Renal pelvis (tissue), 12 donors: Measurements from ENCODE around the gene SCN3A. TPM values are rescaled to one million over a fixed set of nuclear protein-coding genes. Genes with fewer than 3 reads are reported as not detected.
A peak's percentile ranks its signal among the peaks of the same experiment; 100 is the strongest.

Experiments
- DNase-seq: peaks from one replicate; pipeline ENCODE4 v3.0.0-alpha.2; 2013
- long read RNA-seq, 16 experiments: transcript quantifications; one replicate each; lab custom pipeline, GENCODE V29; 2026
- polyA plus RNA-seq, 3 donors: library from polyadenylated mRNA; unstranded; fragments of 120-200 nt; gene quantifications; one replicate each; pipeline ENCODE4 v1.2.1, GENCODE V29; 2013; ENCODE audit not compliant: insufficient read length in 3 of 3

Gene SCN3A
- polyA plus RNA-seq: under 1 TPM; 0.44 to 0.56 (median 0.48) TPM
- long read RNA-seq, donor 1: 0 reads
- long read RNA-seq, donor 2: 0 reads
- long read RNA-seq, donor 3: 0 reads
- long read RNA-seq, donor 4: 0 reads
- long read RNA-seq, donor 5: 0 reads
- long read RNA-seq, donor 6: 0 reads
- long read RNA-seq, donor 7: 0 reads
- long read RNA-seq, donor 8: 0 reads
- long read RNA-seq, donor 9: 0 reads
- long read RNA-seq, donor 10: 0 reads
- long read RNA-seq, donor 11: 0 reads
- long read RNA-seq, donor 12: 0 reads
- long read RNA-seq, donor 13: 0 reads
- long read RNA-seq, donor 14: 0 reads
- long read RNA-seq, donor 15: 0 reads
- long read RNA-seq, donor 16: 0 reads

GRCh38 chr2:165203689-165204559 is at the start of gene SCN3A:
Gene SCN3A (minus strand): TSS chr2:165204050. CDS start chr2:165176394, 27,656 bp downstream.
- DNase-seq: peak; percentile 34

- DNase-seq: no peak
These were observed 49.3 kb upstream of the SCN3A start for GRCh38 chr2:165253178-165253577.

GRCh38 chr2:165251366-165251765 is 47.5 kb upstream of the SCN3A start:
- DNase-seq: no peak

GRCh38 chr2:165248238-165248637 is 44.4 kb upstream of the SCN3A start:
- no peak for DNase-seq

- no peak for DNase-seq
These were observed 41.4 kb upstream of the SCN3A start for GRCh38 chr2:165245081-165245793.

GRCh38 chr2:165240916-165241315 is 37.1 kb upstream of the SCN3A start:
- DNase-seq: no peak

GRCh38 chr2:165239856-165240515 is 36.1 kb upstream of the SCN3A start:
- no peak for DNase-seq

GRCh38 chr2:165239230-165239629 is 35.4 kb upstream of the SCN3A start, which contains the start of gene SCN2A:
Gene SCN2A (plus strand): TSS chr2:165239414. CDS start chr2:165295824, 56,410 bp downstream.
- peak; percentile 24 for DNase-seq

GRCh38 chr2:165238295-165238694 is 34.4 kb upstream of the SCN3A start:
- DNase-seq: peak; percentile 28

- DNase-seq: no peak
These were observed 33.2 kb upstream of the SCN3A start for GRCh38 chr2:165237056-165237455.

- no peak for DNase-seq
These were observed 23.7 kb upstream of the SCN3A start for GRCh38 chr2:165227571-165227970.

GRCh38 chr2:165224941-165225340 is 21.1 kb upstream of the SCN3A start:
- DNase-seq: no peak

GRCh38 chr2:165219481-165219880 is 15.6 kb upstream of the SCN3A start:
- DNase-seq: no peak

GRCh38 chr2:165214093-165214492 is 10.2 kb upstream of the SCN3A start:
- DNase-seq: no peak

- DNase-seq: no peak
These were observed 4.2 kb upstream of the SCN3A start for GRCh38 chr2:165208094-165208493.

- no peak for DNase-seq
These were observed 2.0 kb upstream of the SCN3A start for GRCh38 chr2:165205865-165206264.

- DNase-seq: no peak
These were observed 1.6 kb downstream of the SCN3A start for GRCh38 chr2:165202239-165202638.

- DNase-seq: no peak
These were observed 5.7 kb downstream of the SCN3A start for GRCh38 chr2:165198181-165198580.

GRCh38 chr2:165197346-165197745 is 6.5 kb downstream of the SCN3A start:
- no peak for DNase-seq

GRCh38 chr2:165196411-165196810 is 7.4 kb downstream of the SCN3A start:
- no peak for DNase-seq

- no peak for DNase-seq
These were observed 10.6 kb downstream of the SCN3A start for GRCh38 chr2:165193178-165193777.
